OCI-LY1 (cell line): ENCODE data around the gene SH3GL2.

Experiments
- CTCF ChIP-seq: fragments of 200-600 bp; sonication (generic), shearing (Covaris generic); IDR thresholded peaks from 2 replicates; pipeline ENCODE4 v1.5.1; 2017; ENCODE audit warnings: mild to moderate bottlenecking, antibody characterized with exemption, low read length, moderate library complexity, mixed read lengths
- EZH2 ChIP-seq: fragments of 200-600 bp; sonication (generic), shearing (Covaris generic); IDR thresholded peaks from 2 replicates; pipeline ENCODE4 v1.8.0; 2017; ENCODE audit warnings: borderline replicate concordance, mixed run types, mild to moderate bottlenecking, antibody characterized with exemption, low read length, moderate library complexity, mixed read lengths

- TF ChIP-seq CTCF (no peak), EZH2 (no peak)
Measured at GRCh38 chr9:17611917-17612316, 33.1 kb downstream of the SH3GL2 start.
